HG03442 (cell line): ENCODE results near the gene PMEL.
"Not testable (repeated sequence)": the region's sequence is repeated elsewhere in the genome, so short reads cannot be mapped to it uniquely, and the experiment has no call there.

ENCODE experiments used
- ATAC-seq: cut with Tn5 transposase; IDR thresholded peaks from one replicate; pipeline ENCODE4 v1.9.1; 2021; ENCODE audit warnings: mild to moderate bottlenecking, moderate library complexity; ENCODE audit not compliant: unreplicated experiment

PMEL gene

DNA sequence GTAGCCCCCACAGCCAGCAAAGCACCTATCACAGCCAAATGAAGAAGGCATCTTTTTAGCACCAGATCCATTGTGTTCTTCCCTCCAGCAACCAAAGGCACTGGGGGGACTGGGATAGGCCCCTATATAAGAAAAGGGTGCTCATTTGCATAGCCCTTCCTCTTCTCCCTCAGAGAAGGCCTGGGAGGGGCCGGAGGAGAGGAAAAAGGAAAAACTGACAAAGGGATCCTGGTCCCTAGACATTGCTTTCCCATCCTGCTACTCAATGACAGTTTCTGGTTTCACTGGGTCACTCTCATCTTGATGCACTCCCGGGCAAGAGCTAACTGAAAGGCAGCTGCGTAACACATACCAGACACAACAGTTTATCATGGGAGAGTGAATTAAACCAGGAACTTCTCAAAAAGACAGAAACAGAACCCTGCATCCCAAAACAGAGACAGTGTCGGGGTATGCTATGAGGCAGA is at the start of gene PMEL:
Gene PMEL (minus strand): TSS at position 102 of the 467 bp plus-strand sequence. CDS start 31 bp downstream, at position 71.
- ATAC-seq, result no peak

DNA sequence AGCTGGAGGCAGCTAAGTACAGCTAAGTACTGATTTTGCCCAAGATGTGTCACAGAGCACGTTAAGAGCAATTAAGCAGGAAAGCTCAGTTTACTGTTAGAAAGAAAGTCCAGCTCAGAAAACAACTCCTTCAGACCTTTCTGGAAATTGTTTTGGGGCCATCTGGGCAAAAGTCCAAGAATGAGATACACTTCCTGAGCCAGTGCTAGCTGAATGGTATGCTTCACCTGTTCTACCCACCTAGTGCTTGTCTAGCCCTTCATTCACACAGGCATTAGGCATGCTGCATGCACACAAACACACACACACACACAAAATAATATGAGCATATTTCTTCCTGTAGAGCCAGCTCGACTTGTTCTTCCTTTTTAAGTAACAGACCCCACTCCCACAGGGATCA is 48.4 kb upstream of the PMEL start:
- ATAC-seq, result no peak

DNA sequence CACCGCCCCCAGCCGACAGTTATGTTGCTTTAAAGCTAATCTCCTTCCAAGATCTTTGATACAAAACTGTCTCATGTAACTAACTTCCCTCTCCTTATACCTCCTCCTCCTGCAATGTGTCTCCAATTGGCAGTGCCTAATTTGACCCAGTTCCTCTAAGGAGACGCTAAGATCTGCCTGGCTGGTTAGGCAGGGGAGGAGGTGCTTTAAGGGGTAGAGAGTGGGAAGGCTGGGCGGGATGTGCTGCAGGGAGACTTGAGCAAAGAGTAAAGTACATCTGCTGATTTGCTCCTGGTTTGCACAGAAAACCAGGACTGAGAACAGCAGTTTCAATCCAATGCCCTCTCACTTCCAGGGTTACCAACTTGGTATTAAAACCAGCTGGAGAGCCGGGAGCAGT is 47.6 kb upstream of the PMEL start:
- ATAC-seq, result no peak

DNA sequence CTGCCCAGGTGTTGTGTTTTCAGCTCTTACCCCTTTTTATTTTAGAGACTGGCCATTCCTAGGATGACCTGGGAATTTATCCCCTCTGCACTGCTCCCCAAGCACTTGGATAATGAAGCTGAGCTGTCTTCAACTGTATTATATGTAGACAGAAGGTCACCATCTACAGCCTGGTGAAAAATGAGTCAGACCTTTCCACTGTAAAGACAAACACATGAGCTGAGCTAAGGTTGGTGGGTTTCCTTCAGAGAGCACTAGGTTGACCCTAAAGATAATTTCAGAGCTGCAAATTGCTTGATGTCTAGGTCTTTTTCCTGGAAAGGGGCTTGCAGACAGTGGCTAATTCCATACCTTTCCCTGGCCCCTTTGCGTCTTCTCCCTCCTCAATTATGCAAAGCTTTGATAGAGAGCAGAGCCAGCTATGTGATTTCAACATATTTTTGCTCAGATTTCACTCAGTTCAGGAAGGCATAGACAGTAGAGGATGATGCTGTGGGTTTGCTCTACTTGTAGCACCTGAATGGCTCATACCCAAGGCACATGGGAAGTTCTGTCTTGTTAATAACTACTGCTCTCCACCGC is 45.8 kb upstream of the PMEL start:
- no peak for ATAC-seq

DNA sequence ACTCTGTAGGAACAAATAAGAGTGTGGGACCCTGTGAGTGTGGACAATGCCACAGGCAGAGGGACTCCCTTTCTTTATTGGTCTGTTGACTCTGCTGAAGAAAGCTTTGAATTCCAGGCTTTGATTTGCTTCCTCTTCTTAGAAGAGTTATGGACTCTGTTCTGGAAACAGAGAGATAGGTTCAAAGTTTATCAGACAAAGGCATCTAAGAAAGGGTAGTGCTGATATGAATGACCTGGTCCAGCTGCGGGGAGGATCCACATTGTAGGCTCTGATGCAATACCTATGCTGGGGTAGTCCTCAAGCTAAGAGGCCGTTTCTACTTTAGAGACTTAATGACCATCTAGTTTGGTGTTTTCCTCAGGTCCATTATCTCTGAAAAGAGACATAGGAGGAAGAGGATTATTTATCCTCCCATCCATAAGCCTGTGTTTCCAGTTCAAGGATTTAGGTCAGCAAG is 44.3 kb upstream of the PMEL start:
- ATAC-seq, result no peak

DNA sequence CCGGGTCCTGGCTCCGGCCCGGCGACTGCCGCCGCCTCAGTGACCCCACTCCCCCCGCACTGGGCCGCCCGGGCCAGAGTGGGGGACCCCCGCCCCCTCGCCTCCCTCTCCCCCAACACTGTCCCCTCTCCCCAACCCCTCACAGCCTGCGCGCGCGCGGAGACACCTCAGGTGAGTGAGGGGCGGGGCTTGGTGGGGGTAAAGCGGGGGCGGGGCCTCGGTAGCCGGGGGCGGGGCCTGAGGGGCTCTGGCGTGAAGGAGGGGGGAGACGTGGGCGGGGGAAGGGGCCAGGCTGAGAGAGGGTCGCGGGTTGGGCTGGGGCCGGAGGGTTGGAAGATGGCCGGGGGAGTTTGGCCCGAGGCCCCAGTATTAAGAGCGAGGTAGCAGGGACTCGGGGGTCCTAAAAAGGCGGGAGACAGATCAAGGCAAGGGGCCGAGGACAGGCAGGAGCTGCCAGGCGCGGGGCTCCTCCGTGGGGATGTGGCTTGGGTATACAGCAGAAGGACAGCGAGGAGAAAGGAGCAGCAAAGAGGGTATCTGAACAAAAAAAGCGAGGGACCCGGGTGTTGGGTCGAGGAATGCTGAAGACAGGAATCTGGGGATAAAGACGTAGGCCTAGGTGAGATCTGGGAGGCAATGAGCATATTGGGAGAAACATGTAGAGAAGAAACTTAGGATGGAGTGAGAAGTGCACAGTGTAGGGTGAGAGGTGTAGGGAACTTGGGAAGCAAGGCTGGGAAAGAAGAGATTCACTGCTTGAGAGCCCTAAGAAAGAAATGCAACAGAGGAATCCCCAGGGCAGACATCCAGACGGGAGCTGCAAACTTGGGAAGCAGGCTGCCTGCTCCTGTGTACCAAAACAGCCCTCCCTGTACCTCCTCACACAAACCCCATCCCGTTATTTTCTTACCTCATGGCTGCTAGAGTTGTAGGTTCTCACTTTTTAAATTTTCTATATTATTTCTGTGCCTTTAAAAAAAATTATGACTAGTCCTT is 42.0 kb upstream of the PMEL start:
- peak; percentile 36 for ATAC-seq

DNA sequence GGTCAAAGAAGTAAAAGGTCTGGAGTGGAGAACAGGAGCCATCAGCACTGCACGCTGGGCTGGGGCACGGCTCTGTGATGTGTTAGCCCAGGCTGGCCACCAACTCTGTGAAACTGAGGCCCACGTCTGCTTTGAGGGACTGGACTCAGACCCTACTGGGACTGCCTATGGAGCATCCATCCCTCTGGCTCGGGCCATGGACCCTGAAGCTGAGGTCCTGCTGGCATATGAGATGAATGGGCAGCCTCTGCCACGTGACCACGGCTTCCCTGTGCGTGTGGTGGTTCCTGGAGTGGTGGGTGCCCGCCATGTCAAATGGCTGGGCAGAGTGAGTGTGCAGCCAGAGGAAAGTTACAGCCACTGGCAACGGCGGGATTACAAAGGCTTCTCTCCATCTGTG is 38.4 kb upstream of the PMEL start:
- no peak for ATAC-seq

DNA sequence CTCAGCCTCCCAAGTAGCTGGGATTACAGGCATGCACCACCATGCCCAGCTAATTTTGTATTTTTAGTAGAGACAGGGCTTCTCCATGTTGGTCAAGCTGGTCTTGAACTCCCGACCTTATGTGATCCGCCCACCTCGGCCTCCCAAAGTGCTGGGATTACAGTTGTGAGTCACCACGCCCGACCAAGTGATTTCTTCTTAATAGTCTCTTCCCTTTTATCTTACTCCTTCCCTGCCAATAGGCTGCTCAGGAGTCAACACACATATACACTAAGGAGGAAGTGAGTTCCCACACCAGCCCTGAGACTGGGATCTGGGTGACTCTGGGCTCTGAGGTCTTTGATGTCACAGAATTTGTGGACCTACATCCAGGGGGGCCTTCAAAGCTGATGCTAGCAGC is 37.5 kb upstream of the PMEL start:
- not testable (repeated sequence) for ATAC-seq

DNA sequence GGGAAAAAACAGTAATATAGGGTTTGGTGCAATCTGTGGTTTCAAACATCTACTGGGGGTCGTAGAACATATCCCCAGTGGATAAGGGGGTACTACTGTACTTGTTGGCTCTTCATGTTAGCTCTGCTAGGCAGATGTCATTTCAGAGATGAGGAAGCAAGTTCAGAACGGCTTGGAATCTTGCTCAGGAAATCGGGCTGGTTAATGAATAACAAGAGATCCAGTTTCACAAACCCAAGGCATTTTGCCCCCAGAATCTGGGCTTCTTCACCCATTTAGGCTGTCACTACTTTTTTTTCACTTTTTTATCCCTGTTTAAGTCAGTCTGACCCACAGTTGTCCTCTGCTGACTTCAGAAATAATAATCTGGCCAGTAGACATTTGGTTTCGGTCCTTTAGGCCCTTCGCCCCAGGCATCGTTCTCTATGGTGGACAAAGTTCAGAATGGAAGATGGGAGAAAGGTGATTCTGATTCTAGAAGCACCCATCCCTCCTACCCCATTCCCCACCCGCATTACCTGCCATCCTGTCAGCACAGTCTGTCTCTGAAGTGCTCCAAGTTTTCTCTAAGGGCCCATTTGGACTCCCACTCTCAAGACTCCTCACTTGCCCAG is 35.8 kb upstream of the PMEL start:
- ATAC-seq, result no peak

DNA sequence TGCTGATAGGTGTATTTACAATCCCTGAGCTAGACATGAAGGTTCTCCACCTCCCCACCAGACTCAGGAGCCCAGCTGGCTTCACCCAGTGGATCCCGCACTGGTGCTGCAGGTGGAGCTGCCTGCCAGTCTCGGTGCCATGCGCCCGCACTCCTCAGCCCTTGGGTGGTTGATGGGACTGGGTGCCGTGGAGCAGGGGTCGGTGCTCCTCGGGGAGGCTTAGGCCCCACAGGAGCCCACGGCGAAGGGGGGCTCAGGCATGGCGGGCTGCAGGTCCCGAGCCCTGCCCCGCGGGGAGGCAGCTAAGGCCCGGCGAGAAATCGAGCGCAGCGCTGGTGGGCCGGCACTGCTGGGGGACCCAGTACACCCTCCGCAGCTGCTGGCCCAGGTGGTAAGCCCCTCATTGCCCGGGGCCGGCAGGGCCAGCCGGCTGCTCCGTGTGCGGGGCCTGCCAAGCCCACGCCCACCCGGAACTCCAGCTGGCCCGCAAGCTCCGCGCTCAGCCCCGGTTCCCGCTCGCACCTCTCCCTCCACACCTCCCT is 34.2 kb upstream of the PMEL start:
- not testable (repeated sequence) for ATAC-seq

DNA sequence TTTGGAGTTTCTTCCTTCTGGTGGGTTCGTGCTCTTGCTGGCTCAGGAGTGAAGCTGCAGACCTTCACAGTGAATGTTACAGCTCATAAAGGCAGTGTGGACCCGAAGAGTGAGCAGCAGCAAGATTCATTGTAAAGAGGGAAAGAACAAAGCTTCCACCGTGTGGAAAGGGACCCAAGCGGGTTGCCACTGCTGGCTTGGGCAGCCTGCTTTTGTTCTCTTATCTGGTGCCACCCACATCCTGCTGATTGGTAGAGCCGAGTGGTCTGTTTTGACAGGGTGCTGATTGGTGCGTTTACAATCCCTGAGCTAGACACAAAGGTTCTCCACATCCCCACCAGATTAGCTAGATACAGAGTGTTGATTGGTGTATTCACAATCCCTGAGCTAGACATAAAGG is 33.7 kb upstream of the PMEL start:
- ATAC-seq, result not testable (repeated sequence)

DNA sequence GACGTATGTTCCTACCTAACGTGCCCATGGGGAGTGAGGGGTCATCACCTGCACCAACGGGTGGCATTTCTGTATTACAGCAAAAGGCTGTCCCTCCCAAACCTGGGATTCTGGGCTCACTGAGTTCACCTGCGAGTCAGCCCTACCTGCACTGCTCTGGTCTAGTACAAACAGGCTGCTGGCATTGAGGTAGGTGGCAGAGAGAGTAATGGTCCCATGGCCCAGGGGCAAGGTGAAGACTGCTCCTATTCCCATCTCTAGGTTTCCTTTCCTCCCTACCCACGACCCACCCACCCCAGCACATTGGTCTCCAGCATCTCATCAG is 31.7 kb upstream of the PMEL start:
- no peak for ATAC-seq

DNA sequence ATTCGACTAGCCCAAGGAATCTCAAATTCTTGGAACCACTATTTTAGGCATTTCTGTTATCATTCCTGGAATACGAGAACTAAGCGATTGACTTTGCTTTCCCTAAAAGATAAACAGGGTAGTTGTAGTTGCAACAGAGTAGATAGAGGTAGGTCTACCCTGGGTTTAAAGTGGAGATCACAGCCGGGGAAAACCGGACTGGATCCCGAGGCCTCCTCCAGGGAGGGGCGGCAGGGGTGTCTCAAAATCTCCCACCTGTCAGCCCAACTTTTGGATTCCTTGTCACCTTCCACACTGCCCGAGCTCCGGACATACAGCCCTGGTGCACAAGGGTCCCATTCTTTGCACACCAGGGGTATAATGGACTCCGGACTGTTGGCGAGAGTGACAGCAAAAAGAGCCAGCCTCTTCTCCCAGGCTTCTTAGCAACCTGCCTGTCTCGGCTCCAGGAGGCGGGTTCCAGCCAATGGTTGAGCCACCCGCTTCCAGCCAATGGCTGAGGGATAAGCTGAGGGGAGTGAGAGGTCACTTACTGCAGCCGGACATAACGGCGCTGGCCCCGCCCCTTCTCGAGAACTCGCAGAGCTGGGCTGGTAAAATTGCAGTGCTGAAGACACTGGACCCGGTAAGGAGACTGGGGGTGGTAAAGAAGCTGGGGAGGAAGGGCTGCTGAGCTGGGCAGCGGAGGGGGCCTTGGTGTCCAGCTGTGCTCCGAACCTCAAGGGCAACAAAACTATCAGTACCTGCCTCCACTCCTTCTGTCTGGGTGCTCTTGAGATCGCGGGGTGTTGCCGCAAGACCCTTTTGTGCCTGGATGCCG is 31.1 kb upstream of the PMEL start, which contains the start of gene SUOX:
Gene SUOX (plus strand): TSS at position 562 of the 820 bp plus-strand sequence. CDS start 4,946 bp downstream, outside the sequence.
- peak; percentile 99 for ATAC-seq

DNA sequence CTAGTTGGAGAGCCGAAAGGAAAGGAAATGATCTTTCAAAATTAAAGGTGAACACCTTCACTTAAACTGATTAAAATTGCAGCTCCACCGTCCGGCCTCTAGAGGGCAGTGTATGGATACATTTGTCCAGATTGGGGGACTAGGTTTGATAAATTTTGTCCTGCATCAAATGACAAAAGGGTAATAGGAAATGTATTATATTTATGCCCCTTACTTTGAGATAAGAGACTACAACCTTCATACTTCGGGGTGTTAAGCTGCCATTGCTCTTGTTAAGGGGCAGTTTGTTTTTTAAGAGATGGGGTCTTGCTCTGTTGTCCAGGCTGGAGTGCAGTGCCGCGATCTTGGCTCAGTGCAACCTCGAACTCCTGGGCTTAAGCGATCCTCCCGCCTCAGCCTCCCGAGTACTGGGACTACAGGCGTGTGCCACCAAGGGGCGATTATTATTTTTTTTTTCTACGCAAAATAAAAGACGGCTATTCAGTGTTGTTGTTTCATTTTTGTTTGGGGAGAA is 30.4 kb upstream of the PMEL start:
- ATAC-seq, result no peak

DNA sequence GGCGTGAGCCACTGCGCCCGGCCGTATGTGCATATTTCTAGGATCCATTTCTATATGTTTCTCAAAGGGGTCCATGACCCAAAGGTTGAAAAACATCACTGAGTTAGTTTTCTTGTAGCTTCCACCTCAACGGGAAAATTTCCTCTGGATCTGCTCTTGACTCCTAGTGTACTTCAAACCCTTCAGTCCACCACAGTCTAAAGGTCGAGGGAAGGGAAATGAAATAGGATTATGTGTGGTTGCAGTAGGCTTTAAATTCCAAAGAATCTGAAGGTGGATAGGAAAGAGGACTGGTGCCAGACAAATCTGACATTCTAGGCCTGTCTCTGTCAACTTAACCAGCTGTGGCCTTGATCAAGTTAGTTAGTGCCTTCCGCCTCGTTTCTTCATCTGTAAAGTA is 29.5 kb upstream of the PMEL start:
- ATAC-seq, result no peak

DNA sequence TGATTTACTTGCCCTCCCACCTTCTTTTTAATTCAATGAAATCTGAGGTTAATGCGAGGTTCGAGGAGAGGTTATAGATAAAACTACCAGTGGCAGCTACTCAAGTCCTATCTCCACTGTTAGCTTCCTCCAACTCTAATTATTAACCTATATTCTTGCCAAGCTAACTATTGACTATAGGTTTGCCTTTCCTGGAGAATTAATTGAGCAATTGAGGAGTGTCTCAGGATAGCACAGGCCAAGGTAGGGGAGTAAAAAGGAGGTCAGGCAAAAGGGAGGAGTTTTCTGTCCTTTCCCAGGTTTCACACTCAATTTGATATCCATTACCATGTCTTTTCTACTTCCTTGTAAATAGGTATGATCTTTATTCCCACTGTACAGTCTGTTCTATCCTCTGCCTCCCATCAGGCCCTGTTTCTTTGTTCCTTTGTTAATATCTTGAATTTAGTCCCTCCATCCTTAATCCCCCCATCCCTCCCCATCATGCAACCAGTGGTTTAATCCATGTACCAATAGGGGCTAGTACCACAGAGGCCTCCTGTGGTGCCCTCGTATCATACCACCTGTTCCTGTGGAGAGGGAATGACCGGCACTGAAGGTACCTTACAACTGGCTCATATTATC is 27.5 kb upstream of the PMEL start:
- no peak for ATAC-seq

DNA sequence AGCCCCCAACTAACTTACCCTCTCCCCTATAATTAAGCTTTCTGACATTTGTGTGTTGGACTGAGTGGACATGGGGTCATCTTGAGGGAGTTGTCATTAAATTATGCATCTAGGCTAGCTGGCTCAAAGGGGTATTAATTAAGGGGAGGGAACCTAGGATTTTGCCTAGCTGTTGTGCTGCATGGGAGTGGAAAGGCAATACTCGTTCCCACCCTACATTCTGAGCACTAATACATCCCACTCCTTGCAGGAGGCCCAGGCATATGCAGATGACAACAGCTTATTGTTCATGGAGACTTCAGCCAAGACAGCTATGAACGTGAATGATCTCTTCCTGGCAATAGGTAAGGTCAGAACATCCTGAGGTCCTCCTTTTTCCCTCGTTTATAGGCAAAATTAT is 25.3 kb upstream of the PMEL start:
- no peak for ATAC-seq

DNA sequence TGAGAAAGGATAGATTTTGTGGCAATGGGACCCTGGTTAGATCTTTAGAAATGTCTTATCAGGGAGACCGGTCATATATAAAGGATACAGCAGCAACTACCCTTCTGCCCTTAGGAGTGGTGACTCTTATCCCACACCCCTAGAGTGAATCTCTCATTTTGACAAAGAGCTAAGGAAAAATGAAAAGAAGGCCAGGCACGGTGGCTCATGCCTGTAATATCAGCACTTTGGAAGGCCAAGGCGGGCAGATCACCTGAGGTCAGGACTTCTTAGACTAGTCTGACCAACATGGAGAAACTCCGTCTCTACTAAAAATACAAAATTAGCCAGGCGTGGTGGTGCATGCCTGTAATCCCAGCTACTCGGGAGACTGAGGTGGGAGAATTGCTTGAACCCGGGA is 20.1 kb upstream of the PMEL start:
- not testable (repeated sequence) for ATAC-seq

DNA sequence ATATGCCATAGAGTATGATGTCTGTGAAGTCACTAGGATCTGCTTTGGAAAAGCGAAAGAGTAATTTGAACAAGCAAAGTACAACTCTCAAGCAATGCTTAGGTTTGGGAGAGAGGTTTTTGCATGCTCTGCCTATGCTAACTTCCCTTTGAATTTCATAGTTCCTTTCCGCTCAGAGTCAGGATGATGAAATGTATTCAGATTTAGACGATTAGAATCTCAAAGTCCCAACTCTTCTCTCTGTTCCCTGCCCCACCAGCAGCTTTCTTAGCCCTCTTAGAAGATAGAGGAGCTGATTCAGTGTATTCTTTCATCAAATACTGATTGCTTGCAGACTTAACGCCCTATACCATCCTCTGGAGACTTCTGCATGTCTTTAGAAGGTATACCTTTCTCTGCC is 19.5 kb upstream of the PMEL start:
- no peak for ATAC-seq

DNA sequence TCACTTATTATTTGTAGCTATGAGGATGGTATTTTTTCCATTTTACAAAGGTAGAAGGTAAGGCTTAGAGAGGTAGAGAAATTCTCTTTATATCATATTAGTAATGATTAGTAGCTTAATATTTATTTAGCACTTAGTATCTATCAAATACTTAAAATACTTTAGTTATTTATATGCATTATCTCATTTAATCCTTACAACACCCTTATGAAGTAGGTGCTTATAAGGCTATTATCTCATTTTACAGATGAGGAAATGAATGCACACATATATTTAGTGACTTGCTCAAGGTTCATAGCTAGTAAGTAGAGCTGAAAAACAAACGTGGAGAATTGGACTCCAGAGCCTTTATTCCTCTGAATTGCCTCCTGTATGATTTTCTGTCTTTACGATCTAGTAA is 19.0 kb upstream of the PMEL start:
- ATAC-seq, result no peak
